GM21515 (cell line): ENCODE results near the gene SLC35F1.

Experiments
- ATAC-seq: cut with Tn5 transposase; IDR thresholded peaks from one replicate; pipeline ENCODE4 v1.9.1; 2021; ENCODE audit not compliant: unreplicated experiment

The SLC35F1 gene

GRCh38 chr6:118252474-118252873, 345.4 kb downstream of the SLC35F1 start:
- ATAC-seq = peak; percentile 80

GRCh38 chr6:118253741-118254140, 346.7 kb downstream of the SLC35F1 start:
- ATAC-seq = no peak

- ATAC-seq = no peak
Measured at GRCh38 chr6:118260833-118261232, 353.8 kb downstream of the SLC35F1 start.

GRCh38 chr6:118263921-118264486, 356.9 kb downstream of the SLC35F1 start:
- no peak for ATAC-seq

GRCh38 chr6:118269659-118270058, 362.6 kb downstream of the SLC35F1 start:
- no peak for ATAC-seq

GRCh38 chr6:118277631-118278030, 370.6 kb downstream of the SLC35F1 start:
- no peak for ATAC-seq

GRCh38 chr6:118280210-118280609, 373.1 kb downstream of the SLC35F1 start:
- peak; percentile 98 for ATAC-seq

GRCh38 chr6:118281291-118281690, 374.2 kb downstream of the SLC35F1 start:
- ATAC-seq = no peak

GRCh38 chr6:118283766-118284165, 376.7 kb downstream of the SLC35F1 start:
- ATAC-seq = no peak

- ATAC-seq = no peak
Measured at GRCh38 chr6:118284736-118285360, 377.8 kb downstream of the SLC35F1 start.

- no peak for ATAC-seq
Measured at GRCh38 chr6:118285791-118286190, 378.7 kb downstream of the SLC35F1 start.

GRCh38 chr6:118288355-118289124, 381.5 kb downstream of the SLC35F1 start:
- ATAC-seq = no peak

GRCh38 chr6:118292558-118292957, 385.5 kb downstream of the SLC35F1 start:
- no peak for ATAC-seq

- no peak for ATAC-seq
Measured at GRCh38 chr6:118294906-118295305, 387.8 kb downstream of the SLC35F1 start.

GRCh38 chr6:118295336-118295735, 388.3 kb downstream of the SLC35F1 start:
- no peak for ATAC-seq

- no peak for ATAC-seq
Measured at GRCh38 chr6:118296129-118296901, 389.3 kb downstream of the SLC35F1 start.

- ATAC-seq = no peak
Measured at GRCh38 chr6:118297821-118298220, 390.8 kb downstream of the SLC35F1 start.

- no peak for ATAC-seq
Measured at GRCh38 chr6:118298476-118299427, 391.7 kb downstream of the SLC35F1 start.

GRCh38 chr6:118299457-118299856, 392.4 kb downstream of the SLC35F1 start:
- no peak for ATAC-seq

- ATAC-seq = no peak
Measured at GRCh38 chr6:118304321-118304720, 397.3 kb downstream of the SLC35F1 start.
